ENCODE measurements around the gene BRAF.

The BRAF gene

GRCh38 chr7:140902303-140902953, 22.3 kb downstream of the BRAF start:
- TF ChIP-seq CTCF (conservative IDR thresholded peaks at IDR 0.05; ENCODE audit: low read length), result no peak
- H3K4me3 ChIP-seq (ENCODE audit: low read length), result no peak overlapping the region
- DNase-seq (ENCODE audit: low read depth), result no peak

- no peak for DNase-seq (ENCODE audit: low read depth)
- no peak overlapping the region for H3K4me3 ChIP-seq (ENCODE audit: low read length)
- no peak for TF ChIP-seq CTCF (conservative IDR thresholded peaks at IDR 0.05; ENCODE audit: low read length)
These were observed 22.8 kb downstream of the BRAF start for GRCh38 chr7:140901941-140902302.

GRCh38 chr7:140899883-140900282, 24.8 kb downstream of the BRAF start:
- no peak for TF ChIP-seq CTCF (conservative IDR thresholded peaks at IDR 0.05; ENCODE audit: low read length)
- DNase-seq (ENCODE audit: low read depth), result no peak
- no peak overlapping the region for H3K4me3 ChIP-seq (ENCODE audit: low read length)

DNA sequence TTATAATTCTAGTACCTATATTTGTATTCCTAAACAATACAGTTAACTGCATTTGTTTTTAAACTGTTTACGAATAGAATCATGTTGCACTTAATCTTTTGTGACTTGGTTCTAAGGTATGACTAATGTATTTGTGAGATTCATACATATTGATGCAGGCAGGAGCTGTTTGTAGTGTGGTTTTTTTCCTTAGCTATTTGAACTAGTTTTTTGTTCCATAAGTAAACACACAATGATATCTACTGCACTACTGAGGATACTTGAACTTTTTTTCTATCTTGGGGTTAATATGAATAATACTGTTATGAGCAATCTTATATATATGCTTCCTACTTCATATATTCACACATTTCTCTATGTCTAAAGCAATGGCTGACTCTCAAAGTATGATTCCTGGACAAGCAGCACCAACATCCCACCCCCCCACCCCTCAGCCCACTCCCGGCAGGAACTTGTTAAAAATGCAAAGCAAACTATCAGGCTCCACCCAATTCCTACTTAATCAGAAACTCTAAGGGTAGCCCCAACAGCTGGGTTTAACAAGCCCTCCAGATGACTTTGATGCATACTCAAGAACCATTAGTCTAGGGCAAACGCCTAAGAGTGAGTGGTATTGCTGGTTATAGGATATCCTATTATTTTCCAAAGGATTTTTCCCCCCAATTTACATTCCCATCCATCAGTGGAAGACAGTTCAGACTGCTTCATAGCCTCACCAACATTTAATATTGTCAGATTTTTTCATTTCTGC, 25.8 kb downstream of the BRAF start:
- H3K4me3 ChIP-seq (ENCODE audit: low read length), result no peak overlapping the region
- no peak for DNase-seq (ENCODE audit: low read depth)
- no peak for TF ChIP-seq CTCF (conservative IDR thresholded peaks at IDR 0.05; ENCODE audit: low read length)

GRCh38 chr7:140896996-140897395, 27.7 kb downstream of the BRAF start:
- TF ChIP-seq CTCF (conservative IDR thresholded peaks at IDR 0.05; ENCODE audit: low read length), result no peak
- no peak for DNase-seq (ENCODE audit: low read depth)
- H3K4me3 ChIP-seq (ENCODE audit: low read length), result no peak overlapping the region

DNA sequence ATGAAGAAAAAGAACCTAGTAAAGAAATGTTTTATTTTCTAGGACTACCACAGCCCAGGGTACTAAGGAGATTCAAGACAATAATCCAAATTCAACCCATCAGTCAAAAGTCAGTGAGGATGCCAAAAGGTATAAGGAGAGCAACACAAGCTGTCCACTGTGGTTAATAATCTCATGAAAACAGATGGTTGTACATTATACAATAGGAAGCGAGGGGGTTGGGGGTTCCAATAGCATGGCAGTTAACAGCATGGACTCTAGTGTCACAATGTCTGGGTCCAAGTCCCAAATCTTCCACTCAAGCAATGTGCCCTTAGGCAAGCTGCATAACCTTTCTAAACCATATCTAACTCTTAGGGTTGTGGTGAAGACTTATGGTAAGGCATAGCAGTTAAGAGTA, 35.1 kb downstream of the BRAF start:
- no peak overlapping the region for H3K4me3 ChIP-seq (ENCODE audit: low read length)
- DNase-seq (ENCODE audit: low read depth), result no peak
- TF ChIP-seq CTCF (conservative IDR thresholded peaks at IDR 0.05; ENCODE audit: low read length), result no peak

- no peak for DNase-seq (ENCODE audit: low read depth)
- TF ChIP-seq CTCF (conservative IDR thresholded peaks at IDR 0.05; ENCODE audit: low read length), result no peak
- H3K4me3 ChIP-seq (ENCODE audit: low read length), result no peak overlapping the region
These were observed 35.6 kb downstream of the BRAF start for GRCh38 chr7:140889150-140889549.

Measured in AG10803 (cell line).